GM15510 (cell line): ENCODE measurements around the gene GPX2.

Experiments
- POLR2A ChIP-seq: IDR thresholded peaks from 3 replicates; pipeline ENCODE4 v1.6.1; 2011; ENCODE audit warnings: borderline replicate concordance; ENCODE audit not compliant: insufficient read length; ENCODE audit errors: extremely low read depth

The GPX2 gene

DNA sequence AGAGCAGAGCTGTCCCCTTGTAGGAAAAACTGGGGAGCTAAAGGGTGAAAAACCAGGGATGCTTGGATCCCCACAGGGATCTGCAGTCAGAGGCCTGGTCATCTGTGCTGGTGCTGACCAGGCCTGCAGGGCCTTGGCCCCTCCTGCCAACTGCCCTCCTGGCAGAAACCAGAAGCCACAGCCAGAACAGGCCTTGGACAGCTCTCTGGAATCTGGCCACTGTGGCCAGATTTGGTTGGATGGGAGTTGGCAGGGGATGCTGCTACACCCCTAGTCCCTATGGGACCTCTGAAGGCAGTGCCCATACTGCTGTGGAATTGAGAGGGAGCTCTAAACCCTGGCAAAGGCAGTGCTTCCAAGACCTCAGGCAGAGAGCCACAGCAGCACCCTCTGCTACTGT, 9.2 kb upstream of the GPX2 start:
- TF ChIP-seq POLR2A: no peak

DNA sequence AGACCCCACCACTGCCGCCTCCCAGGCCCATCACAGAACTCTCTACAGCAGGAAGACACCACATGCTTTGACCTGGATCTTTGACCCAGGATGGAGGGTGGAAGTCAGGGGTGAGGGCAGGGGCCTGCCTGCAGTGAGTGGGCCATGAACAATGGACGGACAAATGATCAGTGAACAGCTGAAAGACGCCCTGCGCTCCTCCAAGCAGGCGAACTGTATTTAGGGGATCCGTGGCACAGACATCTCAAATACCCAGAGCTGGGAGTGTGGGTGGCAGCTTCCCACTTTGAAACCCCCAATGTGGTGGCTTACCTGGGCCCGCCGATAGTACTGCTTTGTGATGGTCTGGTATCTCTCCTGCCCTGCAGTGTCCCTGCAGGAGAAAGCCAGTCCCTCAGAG, 8.7 kb upstream of the GPX2 start:
- TF ChIP-seq POLR2A: no peak

GRCh38 chr14:64950889-64951288, 8.3 kb upstream of the GPX2 start:
- no peak for TF ChIP-seq POLR2A

- TF ChIP-seq POLR2A: no peak
Observed at GRCh38 chr14:64948612-64949210, 6.2 kb upstream of the GPX2 start.

DNA sequence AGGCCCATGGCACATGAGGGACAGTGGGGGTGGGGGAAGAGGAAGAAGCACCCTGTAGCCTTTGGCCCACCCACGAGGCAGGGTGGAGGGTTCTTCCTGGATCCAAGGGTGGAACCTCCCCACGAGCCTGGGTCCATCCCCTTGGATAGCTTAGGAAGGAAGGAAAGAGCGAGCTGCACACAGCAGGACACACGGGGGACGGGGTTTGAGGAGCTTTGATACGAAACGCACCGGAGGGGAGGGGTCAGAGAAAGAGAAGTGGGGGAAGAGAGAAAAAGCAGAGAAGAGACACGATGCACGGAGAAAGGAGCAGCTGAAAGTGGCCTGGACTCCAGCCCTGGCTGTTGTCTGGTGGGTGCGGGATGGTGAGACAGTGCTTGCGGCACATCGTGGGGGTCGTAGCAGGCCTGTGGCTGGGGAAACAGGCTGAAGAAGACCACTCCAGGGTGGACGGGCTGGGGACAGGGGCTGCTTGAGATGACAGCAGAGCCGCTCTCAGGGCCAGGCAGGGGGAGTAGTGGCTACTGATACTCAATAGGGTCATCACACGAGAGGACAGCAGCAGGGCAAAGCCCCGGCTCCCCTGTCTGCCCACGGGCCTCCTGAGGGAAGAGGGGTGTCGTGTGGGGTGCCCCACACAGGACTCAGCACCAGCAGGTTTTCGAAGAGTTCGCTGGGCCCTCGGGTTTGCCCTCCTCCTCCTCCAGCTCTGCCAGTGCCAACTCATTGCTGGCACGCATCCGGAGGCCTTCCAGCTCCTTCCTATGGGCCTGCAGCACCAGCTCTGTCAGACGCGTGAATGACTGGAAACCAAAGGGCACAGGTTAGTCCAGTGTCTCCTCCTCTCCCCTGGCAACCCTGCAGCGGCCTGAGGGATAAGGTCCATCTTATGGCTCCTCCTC, 5.4 kb upstream of the GPX2 start:
- TF ChIP-seq POLR2A: no peak

DNA sequence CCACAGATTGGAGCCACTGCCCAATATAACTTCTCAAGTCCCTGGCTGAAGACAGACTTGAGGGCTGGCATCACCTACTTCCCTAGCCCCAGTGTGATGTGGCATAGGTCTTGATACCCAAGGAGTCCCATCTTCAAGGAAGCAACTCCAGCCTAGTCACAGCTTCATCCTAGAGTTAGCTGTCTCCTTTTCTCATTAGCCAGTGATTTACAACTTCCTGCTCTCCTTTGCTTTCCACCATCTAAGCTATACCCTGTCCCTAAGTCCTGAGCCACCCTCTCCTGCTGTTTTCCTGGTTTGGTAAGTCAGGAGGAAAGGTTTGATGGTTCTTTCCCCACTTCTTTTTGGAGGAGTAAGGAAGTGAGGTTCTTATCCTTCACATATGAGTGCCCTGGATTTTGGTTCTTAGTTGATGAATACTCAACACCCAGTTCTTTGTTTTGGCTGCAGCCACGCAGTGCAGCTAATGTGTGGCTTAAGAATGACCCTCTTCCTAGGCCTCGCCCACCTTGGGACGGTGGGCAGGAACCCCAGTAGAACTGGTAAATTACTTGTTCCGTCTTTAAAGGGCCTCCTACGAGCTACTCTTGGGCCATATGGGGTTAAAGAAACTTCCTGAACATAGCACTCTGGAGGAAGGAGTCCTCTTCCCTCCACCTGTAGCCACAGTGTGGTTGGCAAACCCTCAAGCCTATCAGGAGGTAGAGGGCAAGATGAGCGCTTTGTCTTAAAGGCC, 3.9 kb upstream of the GPX2 start:
- no peak for TF ChIP-seq POLR2A

DNA sequence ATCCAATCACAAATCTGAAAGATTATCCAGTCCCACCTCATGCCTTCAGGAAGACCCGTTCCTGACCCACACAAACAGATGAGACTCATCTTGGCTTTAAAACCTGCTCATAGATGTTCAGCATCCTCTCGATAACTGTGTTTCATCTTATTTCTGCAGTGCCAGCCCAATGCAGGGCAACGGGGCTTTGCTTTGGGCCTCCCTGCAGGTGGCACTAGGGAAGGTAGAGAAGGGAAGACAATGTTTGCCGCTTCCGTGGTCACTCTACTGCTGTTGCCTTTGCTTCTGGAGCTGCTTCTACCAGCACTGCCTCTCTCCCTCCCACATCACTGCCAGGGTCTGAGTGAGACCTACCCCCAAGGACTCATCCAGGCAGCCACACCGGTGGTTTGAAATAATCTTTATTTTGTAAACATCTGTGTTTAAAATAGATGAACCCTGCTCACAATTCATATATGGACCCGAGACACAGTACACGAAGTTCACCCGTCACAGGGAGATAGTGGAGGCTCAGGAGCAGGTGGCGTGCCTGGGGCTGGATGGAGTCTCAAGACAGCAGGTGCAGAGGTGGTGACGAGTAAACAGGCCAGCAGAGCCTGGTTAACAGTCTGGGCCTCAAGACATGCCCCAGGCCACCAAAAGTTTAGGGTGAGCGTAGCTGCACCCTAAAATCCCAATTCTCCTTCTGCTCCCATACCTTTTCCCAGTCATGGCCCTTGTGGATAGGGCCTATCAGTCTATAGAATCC, 3.1 kb upstream of the GPX2 start:
- no peak for TF ChIP-seq POLR2A

DNA sequence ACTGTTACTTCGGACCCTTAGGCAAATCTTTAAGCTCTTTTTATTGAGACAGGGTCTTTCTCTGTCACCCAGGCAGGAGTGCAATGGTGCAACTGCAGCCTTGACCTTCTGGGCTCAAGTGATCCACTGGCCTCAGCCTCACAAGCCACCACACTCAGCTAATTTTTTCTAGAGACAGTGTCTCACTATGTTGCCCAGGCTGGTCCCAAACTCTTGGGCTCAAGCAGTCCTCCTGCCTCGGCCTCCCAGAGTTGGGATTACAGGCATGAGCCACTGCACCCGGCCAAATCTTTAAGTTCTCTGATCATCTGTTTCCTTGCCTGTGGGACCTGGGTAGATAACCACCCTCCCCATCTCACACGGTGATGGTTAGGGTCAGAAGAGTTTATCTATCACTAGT, 2.3 kb upstream of the GPX2 start:
- TF ChIP-seq POLR2A: no peak

DNA sequence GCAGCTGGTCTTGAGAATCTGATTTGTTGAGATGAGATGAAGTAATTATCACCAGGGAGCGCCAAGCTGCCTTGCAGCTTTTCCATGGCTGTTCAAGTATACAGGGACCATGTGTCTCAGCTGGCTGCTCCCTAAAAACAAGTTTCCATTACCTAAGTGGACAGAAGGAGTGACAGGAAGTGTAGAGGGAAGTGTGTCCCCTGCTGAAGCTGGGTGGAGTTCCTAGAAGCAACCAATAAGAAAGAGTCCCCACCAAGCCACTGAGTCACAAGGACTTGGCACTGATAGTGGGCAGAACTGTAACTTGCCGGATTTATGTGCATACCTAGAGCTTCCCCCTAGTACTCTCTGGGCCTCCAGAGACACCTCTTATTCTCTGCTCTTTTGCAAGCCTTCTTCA, 1.5 kb upstream of the GPX2 start:
- no peak for TF ChIP-seq POLR2A

DNA sequence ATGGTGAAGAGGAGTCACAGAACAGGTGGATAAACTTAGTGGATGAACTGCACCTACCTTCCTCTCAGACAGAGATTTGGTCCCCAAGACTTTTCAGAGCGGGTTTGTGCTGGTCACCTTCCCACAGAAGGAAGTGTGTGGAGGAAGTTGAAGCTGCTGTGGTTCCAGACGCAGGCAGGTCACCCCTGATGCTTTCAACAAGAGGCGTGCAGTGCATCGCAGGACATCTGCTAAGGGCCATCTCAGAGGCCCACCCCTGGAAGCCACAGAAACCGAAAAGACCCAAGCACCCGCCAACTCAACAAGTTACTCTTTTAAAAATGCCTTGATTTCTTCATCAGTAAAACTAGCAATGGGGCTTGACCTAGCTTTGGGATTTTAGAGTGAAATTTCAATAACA, 1.0 kb upstream of the GPX2 start:
- no peak for TF ChIP-seq POLR2A

- TF ChIP-seq POLR2A: no peak
Observed at GRCh38 chr14:64940336-64940910, 2.1 kb downstream of the GPX2 start.

- TF ChIP-seq POLR2A: no peak
Observed at GRCh38 chr14:64939817-64940190, 2.7 kb downstream of the GPX2 start.

GRCh38 chr14:64938972-64939816, 3.4 kb downstream of the GPX2 start:
- TF ChIP-seq POLR2A: no peak

GRCh38 chr14:64937821-64938193, 4.7 kb downstream of the GPX2 start:
- TF ChIP-seq POLR2A: no peak
